OCI-LY3 (cell line): ENCODE results near the gene FGGY.

Source experiments
- CTCF ChIP-seq: fragments of 200-600, 300-600 bp; sonication (generic); IDR thresholded peaks from 2 replicates; pipeline ENCODE4 v1.5.1; 2014; ENCODE audit warnings: antibody characterized with exemption, low read length, low read depth
- EZH2phosphoT487 ChIP-seq: fragments of 200-600 bp; shearing (Covaris generic); IDR thresholded peaks from 2 replicates; pipeline ENCODE4 v1.6.1; 2018; ENCODE audit warnings: antibody characterized with exemption, mixed run types, low read depth

DNA sequence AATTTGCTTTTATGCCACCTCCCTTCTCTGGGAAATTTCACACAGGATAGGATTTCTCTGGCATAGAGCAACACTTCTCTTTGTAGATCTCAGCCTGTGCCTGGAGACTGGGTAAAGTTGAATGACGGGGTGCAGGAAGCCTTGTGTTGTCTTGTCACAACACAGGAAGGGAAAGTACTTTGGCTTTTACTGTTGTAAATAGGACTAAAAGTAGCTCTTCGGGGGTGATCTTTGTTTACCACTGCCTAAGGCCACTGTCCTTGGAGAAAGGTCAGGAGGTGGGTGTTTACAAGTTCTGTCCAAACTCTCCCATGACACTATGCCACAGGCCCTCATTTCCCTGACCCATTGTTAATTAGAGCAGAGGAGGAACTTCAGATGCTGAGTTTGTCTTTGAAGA, 139.7 kb downstream of the FGGY start:
- TF ChIP-seq CTCF (no peak), EZH2phosphoT487 (no peak)
